GM10847 (cell line): ENCODE results near the gene FN3KRP.

ENCODE experiments used
- POLR2A ChIP-seq: IDR thresholded peaks from 2 replicates; pipeline ENCODE4 v1.6.1; 2011; ENCODE audit not compliant: insufficient read length; ENCODE audit errors: extremely low read depth

FN3KRP gene

DNA sequence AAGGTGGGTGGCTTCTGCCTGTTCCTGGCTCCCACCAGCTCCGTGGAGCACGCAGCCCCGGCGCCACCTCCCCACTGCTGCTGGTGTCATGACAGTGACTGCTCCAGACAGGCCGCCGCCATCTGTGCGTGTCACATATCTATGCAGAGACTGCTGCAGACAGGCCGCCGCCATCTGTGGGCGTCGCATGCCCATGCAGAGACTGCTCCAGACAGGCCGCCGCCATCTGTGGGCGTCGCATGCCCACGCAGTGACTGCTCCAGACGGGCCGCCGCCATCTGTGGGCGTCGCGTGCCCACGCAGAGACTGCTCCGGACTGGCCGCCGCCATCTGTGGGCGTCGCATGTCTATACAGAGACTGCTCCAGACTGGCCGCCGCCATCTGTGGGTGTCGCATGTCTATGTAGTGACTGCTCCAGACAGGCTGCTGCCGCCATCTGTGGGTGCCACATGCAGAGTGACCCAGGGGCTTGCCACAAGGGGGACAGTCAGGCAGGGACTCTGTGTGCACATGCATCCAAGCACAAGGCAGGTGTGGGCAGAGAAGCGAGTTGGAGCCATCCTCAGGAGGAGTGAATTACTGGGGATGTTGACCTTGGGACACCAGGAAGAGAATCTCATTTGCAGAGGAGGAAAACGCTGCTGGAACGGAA lies 3.3 kb upstream of the FN3KRP start:
- no peak for TF ChIP-seq POLR2A

DNA sequence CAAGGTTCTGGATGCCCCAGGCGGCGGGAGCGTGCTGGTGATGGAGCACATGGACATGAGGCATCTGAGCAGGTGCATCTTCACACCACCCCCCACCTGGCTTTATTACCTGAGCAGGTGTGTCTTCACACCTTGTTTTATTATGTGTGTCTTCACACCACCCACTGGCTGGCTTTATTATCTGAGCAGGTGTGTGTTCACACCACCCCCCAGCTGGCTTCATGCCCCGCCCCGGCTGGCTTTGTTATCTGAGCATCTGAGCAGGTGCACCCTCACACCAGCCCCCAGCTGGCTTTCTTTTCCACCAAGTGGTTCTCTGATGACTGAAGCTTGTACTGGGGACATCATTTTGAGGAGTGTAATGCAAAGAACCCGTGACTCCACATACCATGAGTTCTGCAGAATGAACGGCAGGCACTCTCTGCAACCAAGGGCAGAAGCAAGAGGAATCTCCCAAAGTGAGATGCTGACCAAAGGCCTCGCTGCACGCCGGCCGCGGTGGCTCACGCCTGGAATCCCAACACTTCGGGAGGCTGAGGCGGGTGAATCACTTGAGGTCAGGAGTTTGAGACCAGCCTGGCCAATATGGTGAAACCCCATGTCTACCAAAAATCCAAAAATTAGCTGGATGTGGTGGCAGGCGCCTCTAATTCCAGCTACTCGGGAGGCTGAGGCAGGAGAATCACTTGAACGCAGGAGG lies 2.6 kb downstream of the FN3KRP start:
- no peak for TF ChIP-seq POLR2A

- no peak for TF ChIP-seq POLR2A
Observed at GRCh38 chr17:82720204-82720603, 3.7 kb downstream of the FN3KRP start.

DNA sequence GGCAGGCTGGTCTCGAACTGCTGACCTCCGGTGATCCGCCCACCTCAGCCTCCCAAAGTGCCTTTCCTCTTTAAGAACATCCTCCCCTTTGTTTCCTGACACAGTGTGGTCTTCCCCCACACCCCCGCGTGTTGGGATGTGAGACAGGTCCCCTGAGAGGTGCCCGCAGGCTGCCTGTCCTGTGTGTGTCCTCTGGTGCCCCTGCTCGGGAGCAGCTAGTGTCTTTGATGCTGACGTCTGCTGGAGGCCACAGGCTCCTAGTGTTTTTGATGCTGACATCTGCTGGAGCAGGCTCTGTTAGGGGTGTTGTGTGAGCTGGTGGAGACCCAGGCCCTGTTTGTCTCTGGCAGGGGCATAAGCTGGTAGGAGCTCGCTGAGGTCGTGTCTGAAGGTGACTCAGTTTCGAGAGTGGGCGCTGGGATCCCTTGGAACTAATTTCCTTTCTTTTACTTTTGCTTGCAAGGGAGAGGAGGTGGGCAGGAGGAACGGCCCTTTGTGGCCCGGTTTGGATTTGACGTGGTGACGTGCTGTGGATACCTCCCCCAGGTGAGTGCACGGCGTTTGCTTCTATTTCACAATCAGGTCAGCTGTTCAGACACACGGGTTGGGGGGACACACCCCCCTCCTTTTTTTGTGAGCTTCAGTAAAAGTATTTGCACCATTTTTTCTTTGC lies 6.0 kb downstream of the FN3KRP start:
- TF ChIP-seq POLR2A, result no peak

GRCh38 chr17:82723169-82723807 lies 6.8 kb downstream of the FN3KRP start:
- no peak for TF ChIP-seq POLR2A

DNA sequence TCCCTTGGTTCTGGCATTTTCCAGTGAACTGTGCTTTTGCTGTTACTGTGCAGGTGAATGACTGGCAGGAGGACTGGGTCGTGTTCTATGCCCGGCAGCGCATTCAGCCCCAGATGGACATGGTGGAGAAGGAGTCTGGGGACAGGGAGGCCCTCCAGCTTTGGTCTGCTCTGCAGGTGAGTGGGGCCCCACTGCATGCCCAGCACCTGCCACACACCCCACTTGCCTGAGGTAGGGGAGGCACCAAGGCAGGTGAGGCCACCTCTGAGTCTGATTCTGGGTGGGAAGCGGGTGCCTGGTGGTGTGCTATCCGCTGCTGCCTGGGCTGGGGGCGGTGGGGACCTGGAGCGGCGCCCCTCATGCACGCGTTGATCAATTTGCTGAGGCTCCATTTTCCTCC lies 9.9 kb downstream of the FN3KRP start:
- TF ChIP-seq POLR2A, result no peak

- TF ChIP-seq POLR2A, result no peak
Observed at GRCh38 chr17:82729479-82730260, 13.2 kb downstream of the FN3KRP start.

DNA sequence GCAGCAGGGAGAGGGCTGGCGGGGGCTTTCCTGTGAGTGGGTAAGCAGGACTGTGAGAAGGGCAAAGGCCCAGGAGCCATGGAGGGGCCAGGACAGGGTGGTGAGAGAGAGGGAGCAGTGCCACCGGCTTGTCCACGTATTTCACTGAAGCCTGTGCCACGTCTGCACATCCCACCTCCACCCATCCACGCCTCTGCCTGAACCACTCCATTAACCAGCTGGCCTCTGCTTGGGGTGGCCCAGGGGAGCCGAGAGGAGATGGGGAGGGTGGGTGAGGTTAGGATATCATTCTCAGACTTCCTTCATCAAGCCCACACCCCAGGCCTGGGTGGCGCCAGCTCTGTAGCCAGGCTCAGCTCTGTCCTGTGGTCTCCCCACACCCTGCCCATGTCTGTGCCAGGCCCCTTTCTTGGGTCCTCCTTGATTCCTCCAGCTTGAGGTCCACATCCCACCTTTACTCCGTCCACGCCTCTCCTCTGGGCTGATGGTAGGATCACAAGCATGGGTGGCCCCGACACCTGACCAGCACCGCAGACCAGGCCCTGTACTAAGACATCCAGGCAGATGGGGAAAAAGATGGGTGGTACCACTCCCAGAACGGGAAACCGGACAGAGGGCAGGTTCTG lies 15.7 kb downstream of the FN3KRP start:
- TF ChIP-seq POLR2A, result no peak

GRCh38 chr17:82734987-82735866 lies 18.7 kb downstream of the FN3KRP start, which contains the start of gene FN3K:
Gene FN3K, plus strand, starts transcription at chr17:82735615. Its CDS starts 22 bp downstream, at chr17:82735637.
- TF ChIP-seq POLR2A, result no peak

DNA sequence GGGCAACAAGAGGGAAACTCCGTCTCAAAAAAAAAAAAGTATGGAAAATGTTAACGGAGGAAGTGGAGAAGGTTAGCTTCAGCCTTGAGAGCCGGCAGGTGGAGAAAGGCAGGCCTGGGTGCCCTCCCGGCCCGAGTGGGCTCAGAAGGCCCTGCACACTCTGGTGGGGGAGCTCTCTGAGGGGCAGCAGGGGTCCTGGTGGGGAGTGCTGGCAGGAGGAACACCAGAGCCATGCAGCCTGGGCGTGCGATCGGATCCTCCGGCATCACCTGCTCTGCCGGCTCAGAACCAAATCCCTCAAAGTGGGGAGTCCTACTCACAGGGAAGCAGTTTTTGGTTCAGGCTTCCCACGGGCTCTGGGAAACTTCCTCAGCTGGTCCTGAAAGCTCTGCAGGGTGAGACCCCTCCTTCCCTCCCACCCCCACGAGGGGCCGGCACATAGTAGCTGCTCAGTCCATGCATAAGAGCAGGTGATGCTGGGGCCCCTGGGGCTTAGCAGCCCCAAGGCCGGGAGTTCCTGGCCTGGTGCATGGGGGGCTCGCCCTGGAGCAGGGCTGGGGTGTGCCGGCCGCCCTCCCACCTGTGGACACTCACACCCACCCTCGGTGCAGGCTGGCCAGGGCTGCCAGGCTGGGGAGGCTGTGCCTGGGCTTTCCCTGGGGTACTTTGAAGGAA lies 20.1 kb downstream of the FN3KRP start:
- no peak for TF ChIP-seq POLR2A

DNA sequence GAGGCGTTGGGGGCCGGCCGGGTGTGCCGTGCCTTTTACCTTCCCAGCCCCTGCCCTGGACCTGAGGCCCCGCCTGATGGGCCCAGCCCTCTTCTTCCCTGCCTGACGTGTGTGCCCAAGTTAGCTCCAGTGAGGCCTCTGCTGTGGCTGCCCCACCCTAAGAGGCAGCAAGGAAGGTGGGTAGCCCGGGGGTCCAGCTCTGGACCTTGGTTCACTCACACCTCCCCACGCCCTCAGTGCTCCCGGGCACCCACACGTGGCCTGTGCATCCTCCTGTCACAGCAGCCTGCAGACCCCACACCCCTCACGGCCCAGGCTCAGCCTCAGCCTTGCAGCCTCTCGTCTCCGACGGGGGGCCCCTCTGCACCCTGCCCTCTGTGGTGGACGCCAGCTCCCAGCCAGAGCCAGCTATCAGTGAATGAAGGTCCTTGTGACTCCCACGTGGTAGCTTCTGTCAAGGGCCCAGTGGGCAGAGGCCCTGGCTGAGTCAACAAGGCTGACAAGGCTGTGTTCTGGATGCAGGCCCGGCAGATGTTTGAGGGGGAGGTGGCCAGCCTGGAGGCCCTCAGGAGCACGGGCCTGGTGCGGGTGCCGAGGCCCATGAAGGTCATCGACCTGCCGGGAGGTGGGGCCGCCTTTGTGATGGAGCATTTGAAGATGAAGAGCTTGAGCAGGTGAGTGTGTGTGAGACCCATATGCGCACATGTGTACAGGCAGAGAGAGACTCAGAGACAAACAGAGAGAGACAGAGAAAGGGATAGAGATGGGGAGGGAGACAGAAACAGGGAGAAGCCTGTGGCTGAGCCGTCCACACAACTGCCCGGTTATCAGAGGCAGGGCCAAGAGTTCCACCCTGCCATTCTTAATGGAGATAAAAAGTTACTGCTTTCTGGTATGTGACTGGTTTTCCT lies 21.7 kb downstream of the FN3KRP start:
- no peak for TF ChIP-seq POLR2A
